Keratinocyte (primary cell): Measurements from ENCODE around the gene NEK9.

ENCODE experiments used
- CTCF ChIP-seq, 3 experiments: IDR thresholded peaks in 1 of 3; conservative IDR thresholded peaks in 1 of 3; optimal IDR thresholded peaks in 1 of 3; 2 replicates in 2 of 3; 3 replicates in 1 of 3; pipeline versions ENCODE3 to v1.5.1; 2011; ENCODE audit warnings: low read length in 3 of 3, mild to moderate bottlenecking in 3 of 3, moderate library complexity in 2 of 3, control low read depth in 1 of 3, inconsistent platforms in 1 of 3; ENCODE audit not compliant: insufficient read depth in 2 of 3; ENCODE audit errors: extremely low read depth in 1 of 3
- EZH2 ChIP-seq: IDR thresholded peaks from one replicate; pipeline ENCODE4 v1.6.1; 2012; ENCODE audit warnings: inconsistent platforms, mild to moderate bottlenecking, low read length, moderate library complexity

GRCh38 chr14:75107186-75107585 lies 19.7 kb downstream of the NEK9 start:
- TF ChIP-seq CTCF (optimal IDR thresholded peaks at IDR 0.05 in 1 of 3, IDR thresholded peaks at IDR 0.05 in 1 of 3, conservative IDR thresholded peaks at IDR 0.05 in 1 of 3; ENCODE audit: extremely low read depth in 1 of 3, insufficient read depth in 2 of 3, low read length in 3 of 3) = no peak
- TF ChIP-seq EZH2 = no peak
